K562 (cell line): ENCODE measurements around the gene UNKL. TPM values are rescaled to one million over a fixed set of nuclear protein-coding genes. Genes with fewer than 3 reads are reported as not detected.

Experiments used
- ATAC-seq: fragments of 200-7000 bp; cut with Tn5 transposase; 3 replicates; pipeline ENCODE4 v1.9.1; 2020; ENCODE audit warnings: moderate library complexity
- BruUV-seq: library from RNA; stranded (reverse); fragments of 400-500 nt; replicated peaks from 2 replicates; lab custom pipeline; 2021; lab: Mats Ljungman, UMichigan
- CTCF ChIA-PET: fragments of 300-600 bp; formaldehyde crosslinking; extraction: SDS; loops from one replicate; lab custom pipeline; 2021; ENCODE audit warnings: low intra/inter-chr PET ratio; lab: Yijun Ruan, JAX
- POLR2A ChIA-PET: fragments of 300-600, 350-650 bp; sonication (Branson Sonifier 250); formaldehyde crosslinking; extraction: SDS; loops from one replicate; lab custom pipeline; 2021; ENCODE audit warnings: antibody characterized with exemption, inconsistent platforms; lab: Yijun Ruan, JAX
- DNase-seq, 4 experiments: peaks; one replicate each; pipeline versions ENCODE4 v3.0.0 to v3.0.0-alpha.2; 2011 to 2018; ENCODE audit warnings: low spot score in 3 of 4, mixed read lengths in 3 of 4; ENCODE audit errors: extremely low read depth in 1 of 4
- FAIRE-seq: peaks from 2 replicates; lab custom pipeline; 2011; peaks lifted over from hg19 to GRCh38; lab: Jason Lieb, UNC
- H2AFZ ChIP-seq: 2 replicates; pipeline ENCODE4 v1.6.0; 2011; ENCODE audit warnings: low read depth, low read length, control low read depth, inconsistent platforms
- H3K27ac ChIP-seq: fragments of 200-600 bp; 3 replicates; pipeline ENCODE4 v1.8.0; 2011; ENCODE audit warnings: low read depth, mild to moderate bottlenecking, control low read depth, inconsistent platforms, low read length, moderate library complexity, mixed read lengths; ENCODE audit errors: extremely low read depth
- H3K27me3 ChIP-seq, 2 experiments: fragments of 300-600 bp in 1 of 2; 2 replicates in 1 of 2; 3 replicates in 1 of 2; pipeline versions ENCODE4 v1.6.0 to v1.8.0; 2011; ENCODE audit warnings: inconsistent platforms in 2 of 2, low read length in 2 of 2, mild to moderate bottlenecking in 1 of 2, mixed read lengths in 1 of 2, moderate library complexity in 1 of 2; ENCODE audit not compliant: control insufficient read depth in 2 of 2, insufficient read depth in 2 of 2
- H3K36me3 ChIP-seq: fragments of 300-600 bp; 3 replicates; pipeline ENCODE4 v1.8.0; 2011; ENCODE audit warnings: mild to moderate bottlenecking, low read length, inconsistent platforms; ENCODE audit not compliant: control insufficient read depth, insufficient read depth
- H3K4me1 ChIP-seq, 2 experiments: fragments of 200-600 bp in 1 of 2; replicated peaks in 1 of 2; 2 replicates in 1 of 2; 3 replicates in 1 of 2; pipeline versions ENCODE4 v1.5.1 to v1.8.0; 2011; ENCODE audit warnings: inconsistent platforms in 2 of 2, low read length in 2 of 2, mild to moderate bottlenecking in 1 of 2, mixed read lengths in 1 of 2, moderate library complexity in 1 of 2; ENCODE audit not compliant: control insufficient read depth in 2 of 2, insufficient read depth in 2 of 2
- H3K4me2 ChIP-seq: 2 replicates; pipeline ENCODE4 v1.6.1; 2011; ENCODE audit warnings: low read length, control low read depth, inconsistent platforms, mixed read lengths; ENCODE audit not compliant: insufficient read depth
- H3K4me3 ChIP-seq: fragments of 200-600 bp; sonication (generic), shearing (Covaris generic); 2 replicates; pipeline ENCODE4 v1.5.1; 2016; ENCODE audit warnings: control low read depth, inconsistent platforms
- H3K79me2 ChIP-seq: fragments of 200-600 bp; 3 replicates; pipeline ENCODE4 v1.8.0; 2011; ENCODE audit warnings: low read length, inconsistent platforms; ENCODE audit not compliant: control insufficient read depth, insufficient read depth
- H3K9ac ChIP-seq, 2 experiments: 2 replicates each; pipeline versions ENCODE4 v1.6.0 to v1.6.1; 2011; ENCODE audit warnings: low read depth in 2 of 2, low read length in 2 of 2, control low read depth in 1 of 2, inconsistent platforms in 1 of 2, mild to moderate bottlenecking in 1 of 2, mixed read lengths in 1 of 2; ENCODE audit not compliant: insufficient read depth in 1 of 2
- H3K9me1 ChIP-seq: one replicate; pipeline ENCODE4 v1.6.0; 2011; ENCODE audit warnings: inconsistent platforms, mild to moderate bottlenecking, low read length, moderate library complexity; ENCODE audit not compliant: control insufficient read depth, insufficient read depth
- H3K9me3 ChIP-seq: replicated peaks from 2 replicates; pipeline ENCODE4 v1.5.1; 2011; ENCODE audit warnings: low read depth, low read length, inconsistent platforms; ENCODE audit not compliant: control insufficient read depth, insufficient read depth
- H4K20me1 ChIP-seq: replicated peaks from 2 replicates; pipeline ENCODE4 v1.6.1; 2011; ENCODE audit warnings: low read length, inconsistent platforms, mixed read lengths; ENCODE audit not compliant: control insufficient read depth, insufficient read depth
- BDP1 ChIP-seq: IDR thresholded peaks from 3 replicates; pipeline ENCODE4 v1.6.1; 2011; ENCODE audit not compliant: insufficient read length, insufficient read depth
- HNRNPL ChIP-seq: fragments of 200-400 bp; formaldehyde crosslinking; IDR thresholded peaks from 2 replicates; pipeline ENCODE4 v1.6.1; 2017; ENCODE audit warnings: low read depth, mild to moderate bottlenecking, low read length
- HNRNPLL ChIP-seq: fragments of 200-400 bp; formaldehyde crosslinking; IDR thresholded peaks from 2 replicates; pipeline ENCODE4 v1.6.1; 2017; ENCODE audit warnings: low read length, low read depth, mild to moderate bottlenecking; ENCODE audit not compliant: poor library complexity, severe bottlenecking
- MLX ChIP-seq, 2 experiments: fragments of 450-650 bp in 1 of 2; sonication (generic) in 1 of 2; formaldehyde crosslinking; conservative IDR thresholded peaks; 2 replicates each; pipeline versions ENCODE4 v1.4.0 to v1.8.1; 2020 to 2022; ENCODE audit warnings: mild to moderate bottlenecking in 1 of 2, missing genetic modification reagents in 1 of 2
- VEZF1 ChIP-seq: fragments of 200-800 bp; sonication (Bioruptor generic); IDR thresholded peaks from 2 replicates; pipeline ENCODE4 v1.6.1; 2017; ENCODE audit warnings: missing genetic modification characterization, missing compliant biosample characterization
- ZBTB33 ChIP-seq: sonication (generic); formaldehyde crosslinking; IDR thresholded peaks from 2 replicates; pipeline ENCODE4 v1.8.1; 2023; ENCODE audit warnings: mild to moderate bottlenecking, missing genetic modification reagents
- ZSCAN29 ChIP-seq: fragments of 450-650 bp; IDR thresholded peaks from 2 replicates; pipeline ENCODE4 v1.6.1; 2017
- WGBS: fragments of 100-300 bp; shearing (Covaris generic); methylation state at CpG from one replicate; pipeline ENCODE4 v1.1.6; 2016; ENCODE audit warnings: low coverage, mixed read lengths; ENCODE audit not compliant: insufficient coverage; ENCODE audit errors: missing lambda C conversion rate; 5-methylcytosine and 5-hydroxymethylcytosine counted together
- in situ Hi-C: fragments of 300-500 bp; cut with MboI; formaldehyde crosslinking; loops from 4 replicates; pipeline ENCODE4 v1.15.0; 2018; ENCODE audit warnings: inconsistent platforms, mixed read lengths
- intact Hi-C: fragments of 100-400 bp; cut with micrococcal nuclease; formaldehyde crosslinking; loops from 2 replicates; pipeline ENCODE4 v1.14.2; 2022
- polyA plus RNA-seq, 8 experiments: library from polyadenylated mRNA; depleted of rRNA in 4 of 8; stranded (reverse) in 5 of 8; unstranded in 3 of 8; fragments of >200 nt; fragmentation: Nextera tagmentation in 2 of 8; fragmentation: Illumina TruSeq in 1 of 8; extraction: Ambion mirVana in 2 of 8; extraction: Trizol in 1 of 8; gene quantifications; 2 replicates each; pipeline versions ENCODE4 v1.2.1 to v1.2.3, GENCODE V29; 2011 to 2014; ENCODE audit warnings: inconsistent platforms in 1 of 8, missing spikeins in 1 of 8
- total RNA-seq, 7 experiments: library from RNA; depleted of rRNA in 6 of 7; stranded (reverse); fragments of >200 nt in 6 of 7; fragmentation: Illumina TruSeq in 2 of 7; extraction: Trizol in 2 of 7; gene quantifications; 2 replicates each; pipeline versions ENCODE4 v1.2.1 to v1.2.3, GENCODE V29; 2011 to 2021; ENCODE audit warnings: low replicate concordance in 1 of 7

Gene UNKL
- total and polyA plus RNA-seq, 9 of the 15 experiments (the other 6 are each of a cell fraction or from before 2014, with no cell fraction given), result 0.37 to 30.2 (median 5.1) TPM

- peak overlapping the region in 1 of 2 experiments; percentile 76; a peak in 2 of 4 replicates for H3K9ac ChIP-seq
- H3K9me3 ChIP-seq, result no peaks in the 10 kb centered on the region
- no peaks in the 10 kb centered on the region for H3K9me1 ChIP-seq
- ChIA-PET CTCF (no interaction called here), POLR2A (interaction anchor here (0.5 to 2.2 kb wide), 8 partner anchors 9 to 278 kb away, joined by 3 to 9 read pairs (median 4); partner anchors contain the start of gene UQCC4)
- H3K27ac ChIP-seq, result no peak overlapping the region
- FAIRE-seq (no peak), ATAC-seq (peak; percentile 14; the same call in 2 of the 3 replicates), DNase-seq (no peak)
- in situ Hi-C loops, result no loop called here
- H3K4me2 ChIP-seq, result no peak overlapping the region
- TF ChIP-seq ZBTB33 (peak; percentile 93), HNRNPL (0 out of 2 replicates have a peak, but pooled peaks have one; percentile 33), ZSCAN29 (no peak), BDP1 (no peak), VEZF1 (no peak), HNRNPLL (no peak), MLX (CRISPR knock-in tag; conservative IDR thresholded peaks at IDR 0.05) (no peak)
- peaks cover 26% of the 10 kb centered on the region; the same call in 1 of the 3 replicates for H3K36me3 ChIP-seq
- no peaks in the 10 kb centered on the region for H4K20me1 ChIP-seq
- no peak overlapping the region for H3K4me3 ChIP-seq
- H3K4me1 ChIP-seq, result peaks cover 0 to 58% of the 10 kb centered on the region in 2 experiments; a peak in 2 of 5 replicates
- 68% methylated on average over 16 of the region's 38 CpGs for WGBS
- no peak overlapping the region for H2AFZ ChIP-seq
- no peaks in the 10 kb centered on the region for H3K79me2 ChIP-seq
- intact Hi-C loops, result no loop called here
- no TSS peak for BruUV-seq
- H3K27me3 ChIP-seq, result no peaks in the 10 kb centered on the region
Observed at GRCh38 chr16:1443403-1443973, 29.0 kb upstream of the UNKL start.
